SU-DHL-6 (cell line): Measurements from ENCODE around the gene MRPL41.
"Not testable (repeated sequence)": the region's sequence is repeated elsewhere in the genome, so short reads cannot be mapped to it uniquely, and the experiment has no call there.

Source experiments
- H2AFZ ChIP-seq: fragments of 200-600 bp; sonication (generic); 2 replicates; pipeline ENCODE4 v1.6.1; 2014; ENCODE audit warnings: low read depth, mild to moderate bottlenecking, moderate library complexity, mixed read lengths, antibody characterized with exemption, low read length; ENCODE audit not compliant: severe bottlenecking
- H3F3A ChIP-seq: fragments of 200-600 bp; shearing (Covaris generic); 2 replicates; pipeline ENCODE4 v1.6.0; 2016; ENCODE audit warnings: antibody characterized with exemption, mild to moderate bottlenecking; ENCODE audit not compliant: insufficient read depth
- H3K27ac ChIP-seq: fragments of 200-600 bp; sonication (generic); 2 replicates; pipeline ENCODE4 v1.5.1; 2016; ENCODE audit warnings: low read depth, mild to moderate bottlenecking, low read length, moderate library complexity, mixed read lengths
- H3K27me3 ChIP-seq: fragments of 200-600 bp; sonication (generic), shearing (Covaris generic); 2 replicates; pipeline ENCODE4 v1.6.0; 2014; ENCODE audit warnings: mild to moderate bottlenecking, low read length
- H3K36me3 ChIP-seq: fragments of 200-600 bp; sonication (generic); 2 replicates; pipeline ENCODE4 v1.6.1; 2014; ENCODE audit warnings: mild to moderate bottlenecking, low read length, mixed read lengths
- H3K4me2 ChIP-seq: fragments of 300-600, 200-600 bp; shearing (Covaris generic), sonication (generic); 2 replicates; pipeline ENCODE4 v1.6.0; 2014; ENCODE audit warnings: low read length, low read depth, mild to moderate bottlenecking; ENCODE audit not compliant: poor library complexity, severe bottlenecking
- H3K4me3 ChIP-seq: fragments of 200-600 bp; sonication (generic); 2 replicates; pipeline ENCODE4 v1.5.1; 2014; ENCODE audit warnings: antibody characterized with exemption, low read length, mild to moderate bottlenecking, mixed read lengths; ENCODE audit not compliant: insufficient read depth, poor library complexity, severe bottlenecking
- H3K79me2 ChIP-seq: fragments of 200-600 bp; sonication (generic); 2 replicates; pipeline ENCODE4 v1.6.1; 2014; ENCODE audit warnings: mild to moderate bottlenecking, low read length, moderate library complexity; ENCODE audit not compliant: insufficient read depth
- H3K9ac ChIP-seq: fragments of 200-600 bp; sonication (generic); 2 replicates; pipeline ENCODE4 v1.7.0; 2014; ENCODE audit warnings: mild to moderate bottlenecking, low read length
- H3K9me2 ChIP-seq: fragments of 200-600 bp; sonication (generic); replicated peaks from 2 replicates; pipeline ENCODE4 v1.6.1; 2014; ENCODE audit warnings: low read length; ENCODE audit not compliant: insufficient read depth
- H3K9me3 ChIP-seq: fragments of 200-600 bp; sonication (generic); 2 replicates; pipeline ENCODE4 v1.6.1; 2014; ENCODE audit warnings: low read length, mixed read lengths; ENCODE audit not compliant: insufficient read depth
- H4K20me1 ChIP-seq: fragments of 200-600 bp; sonication (generic); 2 replicates; pipeline ENCODE4 v1.6.1; 2014; ENCODE audit warnings: low read depth, mild to moderate bottlenecking, antibody characterized with exemption, low read length, moderate library complexity, mixed read lengths
- EZH2phosphoT487 ChIP-seq: fragments of 200-600 bp; sonication (generic), shearing (Covaris generic); conservative IDR thresholded peaks from 2 replicates; pipeline ENCODE4 v1.6.1; 2018; ENCODE audit warnings: mild to moderate bottlenecking, antibody characterized with exemption, low read length, moderate library complexity, mixed read lengths
- TF ChIP-seq, protein P1 (sequence below): fragments of 200-600 bp; sonication (generic); IDR thresholded peaks from one replicate; pipeline ENCODE4 v1.5.1; 2017; ENCODE audit warnings: antibody characterized with exemption, mild to moderate bottlenecking, low read length, moderate library complexity; ENCODE audit not compliant: insufficient read depth, poor library complexity, severe bottlenecking

The MRPL41 gene

GRCh38 chr9:137511758-137512463 is 39.8 kb upstream of the MRPL41 start:
- Histone ChIP-seq H3K36me3 (no peaks in the 10 kb centered on the region), H3K9ac (no peak overlapping the region), H3K4me3 (no peak overlapping the region), H3K27ac (no peak overlapping the region), H3K79me2 (no peaks in the 10 kb centered on the region), H3K4me2 (no peak overlapping the region), H4K20me1 (no peaks in the 10 kb centered on the region), H3K9me2 (no peaks in the 10 kb centered on the region), H2AFZ (no peak overlapping the region), H3K9me3 (no peaks in the 10 kb centered on the region), H3K27me3 (no peaks in the 10 kb centered on the region), H3F3A (no peaks in the 10 kb centered on the region; the same call in 1 of the 2 replicates)
- TF ChIP-seq EZH2phosphoT487 = no peak
- TF ChIP-seq, protein P1, sequence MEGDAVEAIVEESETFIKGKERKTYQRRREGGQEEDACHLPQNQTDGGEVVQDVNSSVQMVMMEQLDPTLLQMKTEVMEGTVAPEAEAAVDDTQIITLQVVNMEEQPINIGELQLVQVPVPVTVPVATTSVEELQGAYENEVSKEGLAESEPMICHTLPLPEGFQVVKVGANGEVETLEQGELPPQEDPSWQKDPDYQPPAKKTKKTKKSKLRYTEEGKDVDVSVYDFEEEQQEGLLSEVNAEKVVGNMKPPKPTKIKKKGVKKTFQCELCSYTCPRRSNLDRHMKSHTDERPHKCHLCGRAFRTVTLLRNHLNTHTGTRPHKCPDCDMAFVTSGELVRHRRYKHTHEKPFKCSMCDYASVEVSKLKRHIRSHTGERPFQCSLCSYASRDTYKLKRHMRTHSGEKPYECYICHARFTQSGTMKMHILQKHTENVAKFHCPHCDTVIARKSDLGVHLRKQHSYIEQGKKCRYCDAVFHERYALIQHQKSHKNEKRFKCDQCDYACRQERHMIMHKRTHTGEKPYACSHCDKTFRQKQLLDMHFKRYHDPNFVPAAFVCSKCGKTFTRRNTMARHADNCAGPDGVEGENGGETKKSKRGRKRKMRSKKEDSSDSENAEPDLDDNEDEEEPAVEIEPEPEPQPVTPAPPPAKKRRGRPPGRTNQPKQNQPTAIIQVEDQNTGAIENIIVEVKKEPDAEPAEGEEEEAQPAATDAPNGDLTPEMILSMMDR = no peak

- not testable (repeated sequence) for H3K4me3 ChIP-seq, H3K27ac ChIP-seq, H2AFZ ChIP-seq, H3K27me3 ChIP-seq, H4K20me1 ChIP-seq, H3K9me2 ChIP-seq, H3F3A ChIP-seq, H3K9ac ChIP-seq, H3K9me3 ChIP-seq, H3K79me2 ChIP-seq, H3K36me3 ChIP-seq, H3K4me2 ChIP-seq
These were observed 38.5 kb upstream of the MRPL41 start for GRCh38 chr9:137513136-137513535.

GRCh38 chr9:137513801-137514570 is 37.7 kb upstream of the MRPL41 start:
- not testable (repeated sequence) for H3K79me2 ChIP-seq, H3K9me3 ChIP-seq, H3F3A ChIP-seq, H3K4me3 ChIP-seq, H3K4me2 ChIP-seq, H3K36me3 ChIP-seq, H3K27me3 ChIP-seq, H3K27ac ChIP-seq, H3K9ac ChIP-seq, H3K9me2 ChIP-seq, H4K20me1 ChIP-seq, H2AFZ ChIP-seq

GRCh38 chr9:137514691-137515337 is 36.9 kb upstream of the MRPL41 start:
- no peak overlapping the region for H3K4me3 ChIP-seq
- H4K20me1 ChIP-seq = no peaks in the 10 kb centered on the region
- no peaks in the 10 kb centered on the region for H3F3A ChIP-seq
- no peaks in the 10 kb centered on the region for H3K27me3 ChIP-seq
- no peaks in the 10 kb centered on the region for H3K9me2 ChIP-seq
- H3K9ac ChIP-seq = no peak overlapping the region
- TF ChIP-seq EZH2phosphoT487 = no peak
- TF ChIP-seq, protein P1 = no peak
- no peak overlapping the region for H3K4me2 ChIP-seq
- no peaks in the 10 kb centered on the region for H3K79me2 ChIP-seq
- no peaks in the 10 kb centered on the region for H3K36me3 ChIP-seq
- H3K9me3 ChIP-seq = no peaks in the 10 kb centered on the region
- no peak overlapping the region for H2AFZ ChIP-seq
- H3K27ac ChIP-seq = no peak overlapping the region
